Large intestine (tissue), 3 donors: Measurements from ENCODE around the gene SYNGR2. TPM values are rescaled to one million over a fixed set of nuclear protein-coding genes. Genes with fewer than 3 reads are reported as not detected.
A peak's percentile ranks its signal among the peaks of the same experiment; 100 is the strongest.

Experiments
- DNase-seq, 2 donors: peaks; one replicate each; pipeline versions ENCODE4 v3.0.0 to v3.0.0-alpha.2; 2013
- H3K27ac ChIP-seq: one replicate; pipeline ENCODE4 v1.5.1; 2013; ENCODE audit warnings: low read length
- H3K27me3 ChIP-seq: 2 replicates; pipeline ENCODE4 v1.6.1; 2013; ENCODE audit warnings: low read length; ENCODE audit not compliant: control insufficient read depth, insufficient read depth
- H3K36me3 ChIP-seq: 2 replicates; pipeline ENCODE4 v1.6.1; 2013; ENCODE audit warnings: low read length; ENCODE audit not compliant: control insufficient read depth, insufficient read depth
- H3K4me1 ChIP-seq: one replicate; pipeline ENCODE4 v1.6.1; 2013; ENCODE audit warnings: low read length; ENCODE audit not compliant: control insufficient read depth, insufficient read depth
- H3K4me3 ChIP-seq: one replicate; pipeline ENCODE4 v1.5.1; 2013; ENCODE audit warnings: low read length
- H3K9me3 ChIP-seq: one replicate; pipeline ENCODE4 v1.6.1; 2013; ENCODE audit warnings: mild to moderate bottlenecking, low read depth, low read length, moderate library complexity; ENCODE audit not compliant: control insufficient read depth
- WGBS: methylation state at CpG from one replicate; pipeline ENCODE4 v1.1.5; 2013; ENCODE audit warnings: low lambda C conversion rate; ENCODE audit not compliant: insufficient coverage; 5-methylcytosine and 5-hydroxymethylcytosine counted together
- polyA plus RNA-seq: library from polyadenylated mRNA; unstranded; fragments of 120-200 nt; gene quantifications from one replicate; pipeline ENCODE4 v1.2.1, GENCODE V29; 2013

SYNGR2 gene
- polyA plus RNA-seq, 1 donor, result 156 TPM

GRCh38 chr17:78185981-78186691, 17.8 kb downstream of the SYNGR2 start:
- DNase-seq, result peak in 1 of 2 donors; percentile 37
- H3K27ac ChIP-seq, result peak overlapping the region; percentile 8
- H3K4me3 ChIP-seq, result peak overlapping the region; percentile 71
- no peaks in the 10 kb centered on the region for H3K27me3 ChIP-seq
- no CpG with 5 or more reads among the region's 10 CpGs for WGBS
- H3K36me3 ChIP-seq, result peaks cover 10% of the 10 kb centered on the region
- peaks cover 5% of the 10 kb centered on the region for H3K4me1 ChIP-seq
- H3K9me3 ChIP-seq, result peaks cover 4% of the 10 kb centered on the region

- Histone ChIP-seq H3K9me3 (peaks cover 4% of the 10 kb centered on the region), H3K36me3 (peaks cover 14% of the 10 kb centered on the region), H3K4me3 (peak within 1 kb of the TSS; percentile 71), H3K4me1 (peaks cover 5% of the 10 kb centered on the region), H3K27ac (peak within 1 kb of the TSS; percentile 96), H3K27me3 (no peaks in the 10 kb centered on the region)
- DNase-seq, result peak; percentile 97 to 98
- no CpG with 5 or more reads among the region's 57 CpGs for WGBS
Observed at GRCh38 chr17:78186692-78187595, 18.6 kb downstream of the SYNGR2 start, which contains the start of the genes AFMID and TK1. TSS of gene AFMID (plus strand) at chr17:78187362. CDS start at chr17:78187371, 9 bp downstream. TSS of gene TK1 (minus strand) at chr17:78187052. CDS start at chr17:78186994, 58 bp downstream.

- H3K4me1 ChIP-seq, result peaks cover 4% of the 10 kb centered on the region
- H3K36me3 ChIP-seq, result peaks cover 21% of the 10 kb centered on the region
- no peak overlapping the region for H3K27ac ChIP-seq
- 100% methylated on average over 1 of the region's 5 CpGs for WGBS
- peaks cover 4% of the 10 kb centered on the region for H3K9me3 ChIP-seq
- H3K4me3 ChIP-seq, result no peak overlapping the region
- no peak for DNase-seq
- H3K27me3 ChIP-seq, result no peaks in the 10 kb centered on the region
Observed at GRCh38 chr17:78196716-78197115, 28.3 kb downstream of the SYNGR2 start.

GRCh38 chr17:78197147-78197832, 28.9 kb downstream of the SYNGR2 start:
- peaks cover 4% of the 10 kb centered on the region for H3K4me1 ChIP-seq
- no peak overlapping the region for H3K27ac ChIP-seq
- WGBS, result no CpG with 5 or more reads among the region's 9 CpGs
- peaks cover 4% of the 10 kb centered on the region for H3K9me3 ChIP-seq
- no peak overlapping the region for H3K4me3 ChIP-seq
- no peaks in the 10 kb centered on the region for H3K27me3 ChIP-seq
- H3K36me3 ChIP-seq, result peaks cover 21% of the 10 kb centered on the region
- DNase-seq, result no peak

GRCh38 chr17:78200451-78200850, 32.1 kb downstream of the SYNGR2 start:
- Histone ChIP-seq H3K27ac (no peak overlapping the region), H3K4me3 (no peak overlapping the region), H3K27me3 (no peaks in the 10 kb centered on the region), H3K4me1 (peaks cover 4% of the 10 kb centered on the region), H3K36me3 (peaks cover 26% of the 10 kb centered on the region), H3K9me3 (peaks cover 4% of the 10 kb centered on the region)
- no peak for DNase-seq
- WGBS, result no CpG with 5 or more reads among the region's 6 CpGs

- DNase-seq, result no peak
- no peak overlapping the region for H3K27ac ChIP-seq
- no CpG with 5 or more reads among the region's 8 CpGs for WGBS
- H3K4me3 ChIP-seq, result no peak overlapping the region
- peaks cover 4% of the 10 kb centered on the region for H3K4me1 ChIP-seq
- H3K36me3 ChIP-seq, result peaks cover 25% of the 10 kb centered on the region
- no peaks in the 10 kb centered on the region for H3K27me3 ChIP-seq
- H3K9me3 ChIP-seq, result peaks cover 4% of the 10 kb centered on the region
Observed at GRCh38 chr17:78202666-78203065, 34.3 kb downstream of the SYNGR2 start.

GRCh38 chr17:78204387-78205123, 36.2 kb downstream of the SYNGR2 start:
- no CpG with 5 or more reads among the region's 22 CpGs for WGBS
- H3K4me1 ChIP-seq, result peaks cover 2% of the 10 kb centered on the region
- H3K27ac ChIP-seq, result no peak overlapping the region
- no peak for DNase-seq
- H3K9me3 ChIP-seq, result peaks cover 1% of the 10 kb centered on the region
- H3K27me3 ChIP-seq, result no peaks in the 10 kb centered on the region
- H3K36me3 ChIP-seq, result peaks cover 26% of the 10 kb centered on the region
- H3K4me3 ChIP-seq, result no peak overlapping the region

GRCh38 chr17:78205124-78205775, 36.9 kb downstream of the SYNGR2 start:
- Histone ChIP-seq H3K9me3 (no peaks in the 10 kb centered on the region), H3K4me1 (no peaks in the 10 kb centered on the region), H3K27ac (no peak overlapping the region), H3K36me3 (peaks cover 26% of the 10 kb centered on the region), H3K4me3 (no peak overlapping the region), H3K27me3 (no peaks in the 10 kb centered on the region)
- no CpG with 5 or more reads among the region's 17 CpGs for WGBS
- DNase-seq, result no peak

GRCh38 chr17:78206298-78206697, 37.9 kb downstream of the SYNGR2 start:
- WGBS, result 73% methylated on average over 2 of the region's 7 CpGs
- Histone ChIP-seq H3K4me3 (no peak overlapping the region), H3K27me3 (no peaks in the 10 kb centered on the region), H3K36me3 (peaks cover 26% of the 10 kb centered on the region), H3K4me1 (no peaks in the 10 kb centered on the region), H3K27ac (no peak overlapping the region), H3K9me3 (no peaks in the 10 kb centered on the region)
- DNase-seq, result no peak
